Esophagus squamous epithelium (tissue), 5 donors: ENCODE data around the gene UBLCP1. TPM values are rescaled to one million over a fixed set of nuclear protein-coding genes. Genes with fewer than 3 reads are reported as not detected.
"Not testable (repeated sequence)": the region's sequence is repeated elsewhere in the genome, so short reads cannot be mapped to it uniquely, and the experiment has no call there.

ENCODE experiments used
- DNase-seq: peaks from one replicate; lab custom pipeline; 2025; lab: John Stamatoyannopoulos, UW
- H3K27ac ChIP-seq, 4 donors: fragments of 200-600 bp; sonication (generic); one replicate each; pipeline ENCODE4 v1.5.1; 2016 to 2019; ENCODE audit warnings: mild to moderate bottlenecking in 1 of 4
- H3K27me3 ChIP-seq, 4 donors: fragments of 200-600 bp; sonication (generic); 1 replicate in 3 of 4; 2 replicates in 1 of 4; pipeline versions ENCODE4 v1.5.1 to v1.6.0; 2017 to 2021; ENCODE audit warnings: antibody characterized with exemption in 1 of 4
- H3K36me3 ChIP-seq, 3 donors: fragments of 200-600 bp; sonication (generic); one replicate each; pipeline ENCODE4 v1.5.1; 2016 to 2019
- H3K4me1 ChIP-seq, 3 donors: fragments of 200-600 bp; sonication (generic); one replicate each; pipeline ENCODE4 v1.5.1; 2017 to 2019
- H3K4me3 ChIP-seq, 4 donors: fragments of 200-600 bp; sonication (generic); 1 replicate in 3 of 4; 2 replicates in 1 of 4; pipeline ENCODE4 v1.5.1; 2016 to 2019; ENCODE audit warnings: mild to moderate bottlenecking in 2 of 4, moderate library complexity in 1 of 4
- H3K9me3 ChIP-seq, 3 donors: fragments of 200-600 bp; sonication (generic); one replicate each; pipeline ENCODE4 v1.5.1; 2016 to 2019
- CTCF ChIP-seq, 6 experiments: fragments of 450-650 bp in 4 of 6; fragments of 200-600 bp in 2 of 6; sonication (generic) in 2 of 6; IDR thresholded peaks; one replicate each; pipeline ENCODE4 v1.5.1; 2016 to 2019; ENCODE audit warnings: antibody characterized with exemption in 6 of 6, mild to moderate bottlenecking in 4 of 6, moderate library complexity in 4 of 6
- POLR2A ChIP-seq, 4 donors: fragments of 450-650 bp; IDR thresholded peaks; one replicate each; pipeline ENCODE4 v1.6.1; 2017; ENCODE audit warnings: antibody characterized with exemption in 4 of 4, mild to moderate bottlenecking in 4 of 4, moderate library complexity in 3 of 4
- WGBS, 2 donors: methylation state at CpG; one replicate each; pipeline ENCODE4 v1.1.5; 2018; 5-methylcytosine and 5-hydroxymethylcytosine counted together
- intact Hi-C: fragments of 100-400 bp; cut with DNase I; formaldehyde crosslinking; loops from one replicate; pipeline ENCODE4 v1.15.0; 2022
- total RNA-seq, 4 donors: library from RNA; depleted of rRNA; stranded (reverse); fragments of >200 nt; gene quantifications; one replicate each; pipeline ENCODE4 v1.1.0, GENCODE V29; 2016
- donor health status: DM: yes; HTN: yes; CAD: no.

UBLCP1 gene
- total RNA-seq, 4 donors from 2014 or later: 19.0 to 34.9 (median 24.6) TPM

GRCh38 chr5:159301466-159301865 lies 38.4 kb downstream of the UBLCP1 start:
- Histone ChIP-seq H3K4me1 (peaks cover 0 to 11% (median 0%) of the 10 kb centered on the region in 3 donors), H3K9me3 (peaks cover 0 to 41% (median 18%) of the 10 kb centered on the region in 3 donors), H3K36me3 (no peaks in the 10 kb centered on the region), H3K27me3 (no peaks in the 10 kb centered on the region), H3K27ac (no peak overlapping the region), H3K4me3 (no peak overlapping the region)
- DNase-seq: no peak
- 64 to 68% methylated on average over 3 of the region's 3 CpGs for WGBS, 2 donors
- intact Hi-C loops: no loop called here
- TF ChIP-seq POLR2A (IDR thresholded peaks at IDR 0.05) (no peak), CTCF (IDR thresholded peaks at IDR 0.05) (no peak)

- WGBS, 2 donors: 82 to 84% methylated on average over 13 of the region's 13 CpGs
- Histone ChIP-seq H3K9me3 (peaks cover 0 to 41% (median 18%) of the 10 kb centered on the region in 3 donors), H3K4me1 (peaks cover 0 to 11% (median 0%) of the 10 kb centered on the region in 3 donors)
- DNase-seq, H3K36me3 ChIP-seq, H3K4me3 ChIP-seq, H3K27ac ChIP-seq, H3K27me3 ChIP-seq, intact Hi-C loops: not testable (repeated sequence)
Measured at GRCh38 chr5:159301929-159302860, 39.1 kb downstream of the UBLCP1 start.

- Histone ChIP-seq H3K4me1 (peaks cover 0 to 11% (median 0%) of the 10 kb centered on the region in 3 donors), H3K36me3 (no peaks in the 10 kb centered on the region), H3K27me3 (no peaks in the 10 kb centered on the region), H3K4me3 (no peak overlapping the region), H3K9me3 (peaks cover 0 to 30% (median 18%) of the 10 kb centered on the region in 3 donors), H3K27ac (no peak overlapping the region)
- intact Hi-C loops: no loop called here
- no peak for DNase-seq
- no peak for TF ChIP-seq POLR2A (IDR thresholded peaks at IDR 0.05)
- TF ChIP-seq CTCF (IDR thresholded peaks at IDR 0.05): no peak
- 95% methylated on average over 4 of the region's 4 CpGs for whole genome bisulfite sequencing, 2 donors
Measured at GRCh38 chr5:159303286-159303685, 40.2 kb downstream of the UBLCP1 start.

- peaks cover 0 to 11% (median 0%) of the 10 kb centered on the region in 3 donors for H3K4me1 ChIP-seq
- intact Hi-C loops: no loop called here
- no peaks in the 10 kb centered on the region for H3K36me3 ChIP-seq
- peaks cover 0 to 23% (median 18%) of the 10 kb centered on the region in 3 donors for H3K9me3 ChIP-seq
- TF ChIP-seq POLR2A (IDR thresholded peaks at IDR 0.05) (no peak), CTCF (IDR thresholded peaks at IDR 0.05) (no peak)
- peaks cover 0 to 7% (median 0%) of the 10 kb centered on the region in 4 donors for H3K27me3 ChIP-seq
- WGBS, 2 donors: 45 to 60% methylated on average over 5 of the region's 5 CpGs
- DNase-seq: no peak
- no peak overlapping the region for H3K4me3 ChIP-seq
- H3K27ac ChIP-seq: no peak overlapping the region
Measured at GRCh38 chr5:159304961-159305595, 42.0 kb downstream of the UBLCP1 start.

GRCh38 chr5:159309689-159310433 lies 46.8 kb downstream of the UBLCP1 start:
- 74 to 82% methylated on average over 5 to 8 of the region's 8 CpGs for WGBS, 2 donors
- Histone ChIP-seq H3K4me3 (no peak overlapping the region), H3K4me1 (peaks cover 0 to 20% (median 3%) of the 10 kb centered on the region in 3 donors), H3K27ac (no peak overlapping the region), H3K36me3 (no peaks in the 10 kb centered on the region), H3K27me3 (peaks cover 0 to 38% (median 2%) of the 10 kb centered on the region in 4 donors), H3K9me3 (no peaks in the 10 kb centered on the region)
- TF ChIP-seq CTCF (IDR thresholded peaks at IDR 0.05) (no peak), POLR2A (IDR thresholded peaks at IDR 0.05) (no peak)
- intact Hi-C loops: no loop called here
- DNase-seq: no peak
